SJCRH30 (cell line): ENCODE measurements around the gene KCNG1. TPM values are rescaled to one million over a fixed set of nuclear protein-coding genes. Genes with fewer than 3 reads are reported as not detected.
"Not testable (repeated sequence)": the region's sequence is repeated elsewhere in the genome, so short reads cannot be mapped to it uniquely, and the experiment has no call there.

Experiments
- DNase-seq, 2 experiments: peaks; one replicate each; pipeline ENCODE4 v3.0.0-alpha.2; 2015 to 2020
- H3K27ac ChIP-seq: fragments of 250-450 bp; sonication (Bioruptor Pico); 2 replicates; pipeline ENCODE4 v1.5.1; 2020; ENCODE audit warnings: mild to moderate bottlenecking, moderate library complexity
- H3K27me3 ChIP-seq: fragments of 250-450 bp; sonication (Bioruptor Pico); 2 replicates; pipeline ENCODE4 v1.5.1; 2020; ENCODE audit warnings: mild to moderate bottlenecking, moderate library complexity
- H3K36me3 ChIP-seq: fragments of 250-450 bp; sonication (Bioruptor Pico); 2 replicates; pipeline ENCODE4 v1.5.1; 2020; ENCODE audit warnings: mild to moderate bottlenecking, moderate library complexity
- H3K4me1 ChIP-seq: fragments of 250-450 bp; sonication (Bioruptor Pico); 2 replicates; pipeline ENCODE4 v1.5.1; 2020; ENCODE audit warnings: mild to moderate bottlenecking, moderate library complexity
- H3K4me3 ChIP-seq: fragments of 250-450 bp; sonication (Bioruptor Pico); 2 replicates; pipeline ENCODE4 v1.5.1; 2020; ENCODE audit warnings: mild to moderate bottlenecking, moderate library complexity
- H3K9me3 ChIP-seq: fragments of 250-450 bp; sonication (Bioruptor Pico); replicated peaks from 2 replicates; pipeline ENCODE4 v1.5.1; 2020; ENCODE audit warnings: mild to moderate bottlenecking, moderate library complexity
- total RNA-seq: library from RNA; depleted of rRNA; stranded (reverse); fragments of >200 nt; shearing (Covaris generic); gene quantifications from 2 replicates; pipeline ENCODE4 v1.2.3, GENCODE V29; 2014; rRNA removed

KCNG1 gene, protein sequence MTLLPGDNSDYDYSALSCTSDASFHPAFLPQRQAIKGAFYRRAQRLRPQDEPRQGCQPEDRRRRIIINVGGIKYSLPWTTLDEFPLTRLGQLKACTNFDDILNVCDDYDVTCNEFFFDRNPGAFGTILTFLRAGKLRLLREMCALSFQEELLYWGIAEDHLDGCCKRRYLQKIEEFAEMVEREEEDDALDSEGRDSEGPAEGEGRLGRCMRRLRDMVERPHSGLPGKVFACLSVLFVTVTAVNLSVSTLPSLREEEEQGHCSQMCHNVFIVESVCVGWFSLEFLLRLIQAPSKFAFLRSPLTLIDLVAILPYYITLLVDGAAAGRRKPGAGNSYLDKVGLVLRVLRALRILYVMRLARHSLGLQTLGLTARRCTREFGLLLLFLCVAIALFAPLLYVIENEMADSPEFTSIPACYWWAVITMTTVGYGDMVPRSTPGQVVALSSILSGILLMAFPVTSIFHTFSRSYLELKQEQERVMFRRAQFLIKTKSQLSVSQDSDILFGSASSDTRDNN
- total RNA-seq: 7.4 and 9.3 TPM in 2 replicates

DNA sequence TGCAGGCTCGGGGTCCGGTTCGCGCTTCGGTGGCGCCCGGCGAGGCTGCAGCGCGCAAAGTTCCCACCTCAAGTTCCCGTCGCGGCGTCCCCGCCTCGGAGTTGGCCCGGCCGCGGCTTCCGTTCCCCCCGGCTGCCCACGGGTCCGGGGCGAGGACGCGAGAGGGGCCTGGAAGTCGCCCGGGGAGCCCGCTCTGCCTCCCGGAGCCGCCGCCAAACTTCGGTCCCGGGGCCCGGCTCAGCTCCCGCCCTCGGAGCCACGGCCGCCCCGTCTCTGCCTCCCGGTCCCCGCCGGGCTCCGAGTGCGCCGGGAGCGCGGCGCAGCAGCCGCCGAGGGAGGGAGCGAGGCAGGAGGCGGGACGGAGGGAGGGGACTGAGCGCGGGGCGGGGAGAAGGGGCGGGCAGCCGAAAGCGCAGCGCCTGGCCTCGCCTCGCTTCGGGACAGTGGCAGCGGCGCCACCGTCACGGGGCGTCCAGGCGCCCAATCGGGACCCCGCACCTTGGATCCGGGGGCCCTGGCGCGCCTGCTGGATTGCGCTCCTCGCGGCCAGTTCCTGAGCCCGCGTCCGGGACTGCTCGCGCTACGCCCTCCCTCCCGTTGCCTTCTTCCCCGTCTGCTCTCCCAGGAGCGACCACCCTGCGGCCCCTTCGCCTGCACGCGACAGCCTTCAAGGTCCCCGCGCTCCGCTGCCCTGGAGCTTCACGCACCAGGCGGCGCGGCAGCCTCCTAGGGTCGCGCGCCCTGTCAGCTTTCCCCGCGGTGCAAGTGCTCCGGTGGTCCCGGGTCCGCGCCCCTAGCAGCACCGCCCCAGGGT, at the start of gene KCNG1:
Gene KCNG1, minus strand, starts transcription at position 305 of the 814 bp plus-strand sequence. CDS start 12,769 bp downstream, outside the sequence.
- DNase-seq: peak; percentile 85 to 91
- Histone ChIP-seq H3K27me3 (peaks cover 18% of the 10 kb centered on the region), H3K9me3 (no peaks in the 10 kb centered on the region), H3K36me3 (no peaks in the 10 kb centered on the region), H3K4me1 (no peaks in the 10 kb centered on the region), H3K4me3 (peak within 1 kb of the TSS; percentile 61), H3K27ac (no peak within 1 kb of the TSS)

DNA sequence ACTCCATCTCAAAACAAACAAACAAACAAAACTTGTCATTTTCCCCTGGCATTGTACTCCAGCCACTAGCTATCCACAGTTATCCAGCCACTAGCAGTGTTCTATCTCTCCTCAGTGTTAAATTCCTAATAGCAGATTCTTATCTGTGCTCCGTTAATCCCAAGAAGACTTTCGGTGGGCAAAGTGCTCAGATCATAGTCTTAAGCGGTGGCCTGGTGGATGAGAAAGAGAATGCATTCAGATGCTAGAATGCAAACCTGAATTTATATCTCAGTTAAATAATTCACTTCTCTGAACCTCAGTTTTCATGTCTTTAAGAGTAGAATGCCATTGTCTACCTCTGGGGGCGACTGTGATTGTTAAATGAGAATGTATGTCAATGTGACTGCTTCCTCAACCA, 47.7 kb upstream of the KCNG1 start:
- no peak overlapping the region for H3K4me3 ChIP-seq
- peaks cover 19% of the 10 kb centered on the region for H3K27me3 ChIP-seq
- no peaks in the 10 kb centered on the region for H3K9me3 ChIP-seq
- H3K27ac ChIP-seq: no peak overlapping the region
- DNase-seq: no peak
- H3K4me1 ChIP-seq: no peaks in the 10 kb centered on the region
- H3K36me3 ChIP-seq: no peaks in the 10 kb centered on the region

DNA sequence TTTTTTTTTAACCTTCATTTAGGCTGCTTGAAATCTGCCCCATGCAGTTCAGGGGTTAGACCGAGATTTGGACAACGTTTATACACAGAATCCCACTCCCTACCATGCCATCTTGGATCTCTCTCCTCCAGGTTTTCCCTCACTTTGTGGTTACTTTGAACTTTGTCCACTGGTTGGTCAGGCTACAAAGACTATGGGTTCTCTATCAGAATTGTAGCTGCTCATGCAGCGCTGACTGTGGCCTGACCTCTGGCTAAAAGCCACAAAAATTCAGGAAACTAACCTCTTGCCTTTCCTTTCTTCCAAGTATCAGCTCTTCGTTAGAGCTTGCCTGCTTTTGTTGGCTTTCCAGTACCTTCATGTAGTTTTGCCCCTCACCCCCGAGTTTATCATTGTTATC, 44.9 kb upstream of the KCNG1 start:
- H3K36me3 ChIP-seq: no peaks in the 10 kb centered on the region
- DNase-seq: no peak
- no peaks in the 10 kb centered on the region for H3K4me1 ChIP-seq
- peaks cover 19% of the 10 kb centered on the region for H3K27me3 ChIP-seq
- no peak overlapping the region for H3K4me3 ChIP-seq
- H3K27ac ChIP-seq: no peak overlapping the region
- no peaks in the 10 kb centered on the region for H3K9me3 ChIP-seq

DNA sequence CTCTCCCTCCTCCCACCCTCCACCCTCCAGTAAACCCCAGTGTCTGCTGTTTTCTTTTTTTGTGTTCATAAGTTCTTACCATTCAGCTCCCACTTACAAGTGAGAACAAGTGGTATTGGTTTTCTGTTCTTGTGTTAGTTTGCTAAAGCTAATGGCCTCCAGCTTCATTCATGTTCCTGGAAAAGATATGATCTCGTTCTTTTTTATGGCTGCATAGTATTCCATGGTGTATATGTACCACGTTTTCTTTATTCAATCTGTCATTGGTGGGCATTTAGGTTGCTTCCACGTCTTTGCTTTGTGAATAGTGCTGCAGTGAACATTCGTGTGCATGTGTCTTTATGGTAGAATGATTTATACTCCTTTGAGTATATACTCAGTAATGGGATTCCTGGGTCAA, 42.7 kb upstream of the KCNG1 start:
- Histone ChIP-seq H3K27ac (no peak overlapping the region), H3K27me3 (peaks cover 19% of the 10 kb centered on the region), H3K36me3 (no peaks in the 10 kb centered on the region), H3K9me3 (no peaks in the 10 kb centered on the region), H3K4me3 (no peak overlapping the region), H3K4me1 (no peaks in the 10 kb centered on the region)
- no peak for DNase-seq

DNA sequence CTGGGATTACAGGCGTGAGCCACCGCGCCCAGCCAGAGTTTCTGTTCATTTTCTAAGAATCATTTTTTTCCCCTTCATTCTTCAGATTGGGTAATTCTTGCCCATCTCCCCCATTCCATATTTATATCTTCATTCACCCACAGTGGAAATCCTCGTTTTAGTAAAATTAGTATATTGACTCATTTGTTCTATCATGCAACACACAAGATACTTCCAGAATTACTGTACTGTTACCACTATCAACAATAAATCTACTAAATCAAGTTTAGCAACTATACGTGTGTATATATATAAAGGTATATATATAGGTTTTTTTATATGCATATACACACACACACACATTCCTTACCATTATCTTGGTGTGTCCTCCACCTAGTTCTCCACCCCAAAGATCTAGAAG, 41.2 kb upstream of the KCNG1 start:
- Histone ChIP-seq H3K4me1 (no peaks in the 10 kb centered on the region), H3K9me3 (no peaks in the 10 kb centered on the region), H3K4me3 (no peak overlapping the region), H3K27me3 (peaks cover 7% of the 10 kb centered on the region), H3K27ac (no peak overlapping the region), H3K36me3 (no peaks in the 10 kb centered on the region)
- no peak for DNase-seq

DNA sequence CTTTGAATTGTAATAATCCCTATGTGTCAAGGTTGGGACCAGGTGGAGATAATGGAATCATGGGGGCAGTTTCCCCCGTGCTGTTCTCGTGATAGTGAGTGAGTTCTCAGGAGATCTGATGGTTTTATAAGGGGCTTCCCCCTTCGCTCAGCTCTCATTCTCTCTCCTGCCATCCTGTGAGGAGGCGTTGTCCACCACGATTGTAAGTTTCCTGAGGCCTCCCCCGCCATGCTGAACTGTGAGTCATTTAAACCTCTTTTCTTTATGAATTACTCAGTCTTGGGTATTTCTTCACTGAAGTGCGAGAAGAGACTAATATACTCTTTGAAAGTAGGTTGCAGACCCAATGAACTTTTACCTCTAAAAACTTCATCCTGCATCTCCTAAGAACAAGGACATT, 39.2 kb upstream of the KCNG1 start:
- Histone ChIP-seq H3K36me3 (no peaks in the 10 kb centered on the region), H3K4me1 (no peaks in the 10 kb centered on the region), H3K27me3 (no peaks in the 10 kb centered on the region), H3K27ac (no peak overlapping the region), H3K4me3 (no peak overlapping the region), H3K9me3 (no peaks in the 10 kb centered on the region)
- no peak for DNase-seq

DNA sequence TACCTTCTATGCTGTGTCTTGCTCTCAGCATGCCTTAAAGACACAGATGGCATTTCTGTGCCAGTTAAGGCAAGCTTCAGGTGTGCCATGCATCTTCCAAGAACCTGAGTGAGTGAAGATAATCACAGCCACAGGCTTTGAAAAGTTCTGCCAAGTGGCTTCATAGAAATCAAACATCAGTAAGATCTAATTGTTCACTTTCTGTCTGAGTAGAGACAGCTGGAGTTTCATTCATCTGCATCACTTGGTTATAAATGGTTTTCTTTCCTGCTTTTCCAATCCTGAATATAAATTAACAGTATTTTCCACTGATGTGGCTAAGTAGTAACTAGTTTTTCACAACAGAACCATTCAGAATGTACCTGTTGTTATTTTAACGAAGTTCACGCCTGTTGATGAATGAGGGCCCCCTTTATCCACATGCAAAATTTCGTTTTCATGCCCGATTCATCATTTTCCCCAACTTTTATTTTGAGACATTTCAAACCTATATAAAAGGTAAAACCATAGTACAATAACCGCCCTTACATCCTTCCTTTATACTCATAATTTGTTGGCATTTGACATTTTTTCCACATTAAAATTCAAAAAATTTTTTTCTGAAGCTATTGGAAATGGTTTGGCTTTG, 38.6 kb upstream of the KCNG1 start:
- H3K4me3 ChIP-seq: no peak overlapping the region

DNA sequence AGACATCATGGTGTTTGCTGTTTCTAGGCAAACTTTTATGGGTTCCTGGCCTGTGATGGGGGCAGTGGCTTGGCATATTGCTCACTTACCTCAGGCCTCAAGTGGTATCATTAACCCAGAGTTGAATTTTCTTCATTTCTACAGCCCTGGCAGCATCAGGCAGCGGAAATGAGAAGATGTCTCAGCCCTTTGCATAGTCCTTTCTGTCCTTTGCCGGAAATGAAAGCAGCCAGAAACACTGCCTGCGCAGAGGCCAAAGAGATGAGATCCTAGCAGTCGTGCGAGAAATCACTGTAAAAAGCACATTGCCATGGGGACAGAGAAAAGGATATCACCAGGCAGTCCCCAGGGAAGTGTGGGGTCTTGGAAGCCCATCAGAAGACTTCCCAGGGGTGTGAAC, 37.4 kb upstream of the KCNG1 start:
- H3K9me3 ChIP-seq: no peaks in the 10 kb centered on the region
- no peak overlapping the region for H3K4me3 ChIP-seq
- DNase-seq: no peak
- no peak overlapping the region for H3K27ac ChIP-seq
- H3K27me3 ChIP-seq: no peaks in the 10 kb centered on the region
- no peaks in the 10 kb centered on the region for H3K36me3 ChIP-seq
- no peaks in the 10 kb centered on the region for H3K4me1 ChIP-seq

More for the DNA sequence above, 38.6 kb upstream of the KCNG1 start:
- no peaks in the 10 kb centered on the region for H3K9me3 ChIP-seq
- no peak overlapping the region for H3K27ac ChIP-seq
- no peaks in the 10 kb centered on the region for H3K27me3 ChIP-seq
- DNase-seq: no peak
- no peaks in the 10 kb centered on the region for H3K36me3 ChIP-seq
- no peaks in the 10 kb centered on the region for H3K4me1 ChIP-seq

DNA sequence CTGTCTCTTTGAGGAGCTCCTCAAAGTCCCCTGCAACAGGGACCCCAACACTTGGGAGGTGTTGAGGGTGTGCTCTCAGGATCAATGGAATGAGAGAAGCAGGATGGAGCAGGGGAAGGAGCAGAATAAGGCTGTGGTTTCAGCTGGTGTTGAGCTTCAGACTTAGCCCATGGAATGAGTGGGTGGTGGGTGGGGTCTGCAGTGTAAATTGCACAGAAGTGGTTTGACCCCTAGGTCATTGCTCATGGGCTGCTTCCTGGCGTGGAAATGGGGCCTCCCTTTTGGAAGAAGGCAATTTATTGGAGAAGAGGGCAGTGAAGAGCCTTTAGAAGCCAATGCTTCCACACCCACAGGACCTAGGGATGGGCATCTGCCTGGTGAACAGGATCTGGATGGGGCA, 37.0 kb upstream of the KCNG1 start:
- DNase-seq: no peak
- no peak overlapping the region for H3K4me3 ChIP-seq
- H3K36me3 ChIP-seq: no peaks in the 10 kb centered on the region
- no peaks in the 10 kb centered on the region for H3K27me3 ChIP-seq
- no peaks in the 10 kb centered on the region for H3K4me1 ChIP-seq
- no peaks in the 10 kb centered on the region for H3K9me3 ChIP-seq
- no peak overlapping the region for H3K27ac ChIP-seq

DNA sequence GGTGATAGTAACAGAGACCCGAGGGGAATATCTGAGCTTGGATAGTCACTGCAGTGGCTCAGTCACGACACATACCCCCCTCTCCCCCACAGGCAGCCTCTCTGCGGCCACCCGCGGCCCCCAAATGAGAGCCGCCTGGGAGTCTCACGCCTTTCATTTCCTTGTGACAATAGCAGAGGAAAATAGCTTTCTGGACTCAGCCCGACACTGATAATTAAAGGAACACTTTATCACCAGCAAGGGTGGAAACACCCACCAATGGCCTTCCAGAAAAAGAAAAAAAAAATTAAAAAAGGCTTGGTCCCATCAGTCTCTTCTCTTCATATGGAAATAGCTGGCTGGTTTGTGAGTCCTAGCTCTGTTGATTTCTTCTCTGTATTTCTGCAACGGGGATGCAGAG, 35.1 kb upstream of the KCNG1 start:
- Histone ChIP-seq H3K9me3 (no peaks in the 10 kb centered on the region), H3K4me3 (no peak overlapping the region), H3K4me1 (no peaks in the 10 kb centered on the region), H3K36me3 (no peaks in the 10 kb centered on the region), H3K27me3 (no peaks in the 10 kb centered on the region), H3K27ac (no peak overlapping the region)
- DNase-seq: no peak

DNA sequence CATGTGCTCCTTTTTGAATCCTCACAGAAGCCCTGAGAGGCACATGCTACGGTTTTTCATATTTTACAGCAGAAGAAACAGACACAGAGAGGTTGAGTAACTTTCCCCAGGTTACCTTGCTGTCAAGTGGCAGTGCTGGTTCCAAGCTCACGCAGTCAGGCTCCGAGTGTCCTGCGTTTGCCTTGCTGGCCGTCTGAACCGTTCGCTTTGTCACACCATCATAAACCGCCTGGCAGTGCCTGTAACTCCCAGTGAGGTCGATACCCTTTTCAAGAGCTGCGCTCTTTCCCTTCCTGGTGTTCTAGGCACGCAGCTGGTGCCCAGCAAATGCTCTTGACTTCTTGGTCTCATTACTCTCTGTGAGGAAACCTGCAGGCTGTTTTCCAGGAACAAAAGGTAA, 31.3 kb upstream of the KCNG1 start:
- no peaks in the 10 kb centered on the region for H3K36me3 ChIP-seq
- H3K27me3 ChIP-seq: no peaks in the 10 kb centered on the region
- no peak for DNase-seq
- no peaks in the 10 kb centered on the region for H3K9me3 ChIP-seq
- no peaks in the 10 kb centered on the region for H3K4me1 ChIP-seq
- no peak overlapping the region for H3K4me3 ChIP-seq
- no peak overlapping the region for H3K27ac ChIP-seq

DNA sequence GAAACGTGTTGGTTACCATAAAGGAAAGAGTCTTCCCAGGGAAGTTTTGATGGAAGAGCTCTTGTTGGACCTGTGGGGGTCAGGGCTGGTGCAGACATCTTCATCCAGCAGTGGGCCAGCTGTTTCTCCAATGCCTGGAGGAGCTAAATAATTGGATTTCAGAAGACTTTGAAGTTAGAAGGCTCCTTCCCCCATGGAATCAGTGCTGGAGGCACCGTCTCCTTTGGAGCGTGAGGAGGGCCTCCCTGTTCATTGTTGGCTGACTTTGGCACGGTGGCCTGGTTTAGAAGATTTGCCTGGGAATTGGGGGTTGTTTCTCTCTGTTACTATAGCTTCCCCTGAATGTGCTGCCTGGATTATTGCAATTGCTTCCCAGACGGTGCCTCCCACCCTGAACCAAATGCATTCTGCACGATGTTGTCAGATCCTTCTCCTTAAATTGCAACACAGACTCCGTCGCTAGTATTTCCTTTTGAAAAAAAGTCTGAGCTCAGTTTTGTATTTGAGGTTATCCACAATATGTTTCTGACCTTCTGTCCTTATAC, 27.7 kb upstream of the KCNG1 start:
- no peak overlapping the region for H3K27ac ChIP-seq

DNA sequence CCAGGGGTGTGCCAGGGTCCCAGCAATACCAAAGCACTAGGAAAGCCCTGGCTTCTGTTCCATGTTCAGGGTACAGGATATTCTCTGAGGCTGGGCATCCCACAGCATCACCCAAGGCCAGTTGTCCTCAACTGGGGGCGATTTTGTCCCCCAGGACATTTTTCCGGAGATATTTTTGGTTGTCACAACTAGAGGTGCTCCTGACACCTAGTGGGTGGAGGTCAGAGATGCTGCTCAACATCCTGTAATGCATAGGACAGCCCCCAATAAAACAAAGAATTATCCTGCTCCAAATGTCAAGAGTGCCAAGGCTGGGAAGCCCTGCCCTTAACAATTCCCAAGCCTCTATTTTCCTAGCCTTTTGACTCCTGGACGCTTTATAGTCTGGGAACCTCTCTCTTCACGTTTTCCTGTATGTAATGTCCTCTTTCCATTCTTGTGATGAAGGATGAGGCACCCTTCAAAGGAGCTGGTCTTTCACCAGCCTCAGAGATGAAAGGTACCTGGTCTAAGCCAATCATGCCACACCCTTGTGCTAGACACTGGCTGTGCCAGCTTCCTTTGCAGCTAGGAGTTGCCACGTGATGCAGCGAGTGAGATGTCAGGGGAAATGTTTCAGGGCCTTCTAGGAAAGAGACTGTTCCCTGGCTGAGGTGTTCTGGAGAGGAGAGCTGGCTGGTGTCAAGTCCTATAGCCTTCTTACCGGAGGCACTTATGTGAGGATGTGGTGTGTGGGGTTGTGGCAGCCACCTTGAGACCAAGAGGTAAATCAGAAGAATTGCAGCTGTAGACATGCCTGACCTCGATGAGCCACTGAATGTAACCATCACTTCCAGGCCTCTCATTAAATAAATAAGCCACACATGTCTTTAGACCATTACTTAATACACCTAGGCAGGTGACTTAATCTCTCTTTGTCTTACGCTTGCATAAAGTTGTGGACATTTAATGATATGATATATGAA, 23.4 kb upstream of the KCNG1 start:
- Histone ChIP-seq H3K27me3 (no peaks in the 10 kb centered on the region), H3K9me3 (no peaks in the 10 kb centered on the region), H3K4me3 (no peak overlapping the region), H3K36me3 (no peaks in the 10 kb centered on the region), H3K4me1 (no peaks in the 10 kb centered on the region), H3K27ac (no peak overlapping the region)
- DNase-seq: no peak

More for the DNA sequence above, 27.7 kb upstream of the KCNG1 start:
- Histone ChIP-seq H3K4me3 (no peak overlapping the region), H3K4me1 (no peaks in the 10 kb centered on the region), H3K9me3 (no peaks in the 10 kb centered on the region), H3K36me3 (no peaks in the 10 kb centered on the region), H3K27me3 (no peaks in the 10 kb centered on the region)
- DNase-seq: no peak

DNA sequence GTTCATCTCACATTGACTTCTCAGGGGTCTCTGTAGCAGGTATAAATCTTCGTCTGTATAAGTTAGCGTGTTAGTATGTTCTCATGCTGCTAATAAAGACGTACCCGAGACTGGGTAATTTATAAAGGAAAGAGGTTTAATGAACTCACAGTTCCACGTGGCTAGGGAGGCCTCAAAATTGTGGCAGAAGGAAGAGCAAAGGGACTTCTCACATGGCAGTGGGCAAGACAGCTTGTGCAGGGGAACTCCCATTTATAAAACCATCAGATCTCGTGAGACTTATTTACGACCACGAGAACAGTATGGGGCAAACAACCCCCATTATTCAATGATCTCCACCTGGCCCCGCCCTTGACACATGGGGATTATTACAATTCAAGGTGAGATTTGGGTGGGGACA, 22.6 kb upstream of the KCNG1 start:
- H3K9me3 ChIP-seq, H3K4me3 ChIP-seq, H3K36me3 ChIP-seq: not testable (repeated sequence)

More for the DNA sequence above, 22.6 kb upstream of the KCNG1 start:
- not testable (repeated sequence) for DNase-seq, H3K27ac ChIP-seq, H3K27me3 ChIP-seq, H3K4me1 ChIP-seq
